Stimulated activated CD4-positive, alpha-beta T cell treated with anti-CD3 and anti-CD28 coated beads, Interleukin-15, amount 100 ng/mL, for 48 hours (primary cell): ENCODE measurements around the gene INPP4B.

Experiments
- DNase-seq, 2 donors: peaks; one replicate each; pipeline ENCODE4 v3.0.0-alpha.2; 2020; ENCODE audit warnings: low read depth in 2 of 2

The INPP4B gene

GRCh38 chr4:142231787-142232186, 614.3 kb downstream of the INPP4B start:
- no peak for DNase-seq

DNA sequence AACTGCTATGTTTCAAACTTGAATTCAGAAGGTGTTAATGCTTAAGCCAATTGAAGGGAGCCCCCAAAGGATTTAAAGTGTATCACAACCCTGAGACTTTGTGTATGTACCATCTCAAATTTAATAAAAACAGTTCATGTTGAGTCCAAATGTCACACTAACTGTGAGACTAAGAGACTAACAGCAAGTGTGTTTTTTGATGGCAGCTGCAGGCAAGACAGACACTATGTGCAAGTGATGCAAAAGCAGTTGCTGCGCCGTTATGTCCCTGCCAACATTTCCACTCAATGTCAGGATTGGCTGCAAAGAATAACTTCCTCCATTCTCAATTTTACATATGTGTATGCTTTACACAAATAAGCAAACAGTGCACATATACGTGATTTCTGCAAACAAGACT, 615.1 kb downstream of the INPP4B start:
- DNase-seq, result no peak

GRCh38 chr4:142226014-142226413, 620.1 kb downstream of the INPP4B start:
- no peak for DNase-seq

- no peak for DNase-seq
Measured at GRCh38 chr4:142222127-142222526, 624.0 kb downstream of the INPP4B start.

DNA sequence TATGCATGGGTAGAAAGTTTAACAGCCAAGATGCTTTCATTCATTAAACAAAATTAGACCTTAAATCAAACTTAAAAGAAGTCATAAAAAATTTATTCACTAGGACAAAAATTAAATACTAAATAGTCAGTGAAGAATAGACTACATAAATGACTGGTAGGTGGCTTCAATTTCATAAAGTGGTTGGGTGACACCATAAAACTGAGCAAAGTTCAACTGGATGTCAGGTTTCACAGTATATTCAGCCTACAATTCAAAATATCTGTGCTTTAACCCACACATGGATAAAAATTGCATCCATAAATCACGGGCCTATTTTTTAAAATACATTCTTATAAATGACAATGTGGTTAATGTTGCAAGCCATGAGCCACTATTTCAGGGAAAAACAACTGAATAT, 627.4 kb downstream of the INPP4B start:
- no peak for DNase-seq

DNA sequence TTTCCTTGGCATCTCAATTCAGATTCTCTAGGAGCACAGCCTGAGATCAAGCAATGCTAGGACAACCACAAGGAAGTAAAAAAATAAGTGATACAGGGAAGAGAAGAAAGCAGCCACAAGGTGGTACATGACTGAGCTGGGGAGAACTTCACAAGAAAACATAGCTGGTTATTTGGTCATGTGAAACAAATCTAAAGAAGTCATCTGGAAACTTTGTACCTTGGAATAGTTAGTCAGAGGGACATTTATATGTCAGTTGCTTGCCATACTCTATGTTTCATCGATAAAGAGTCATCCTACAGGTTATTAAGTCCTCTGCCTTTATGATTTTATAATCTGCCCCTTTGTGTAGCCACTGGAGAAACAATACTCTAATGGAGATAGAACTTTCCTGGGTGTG, 634.7 kb downstream of the INPP4B start:
- no peak for DNase-seq

DNA sequence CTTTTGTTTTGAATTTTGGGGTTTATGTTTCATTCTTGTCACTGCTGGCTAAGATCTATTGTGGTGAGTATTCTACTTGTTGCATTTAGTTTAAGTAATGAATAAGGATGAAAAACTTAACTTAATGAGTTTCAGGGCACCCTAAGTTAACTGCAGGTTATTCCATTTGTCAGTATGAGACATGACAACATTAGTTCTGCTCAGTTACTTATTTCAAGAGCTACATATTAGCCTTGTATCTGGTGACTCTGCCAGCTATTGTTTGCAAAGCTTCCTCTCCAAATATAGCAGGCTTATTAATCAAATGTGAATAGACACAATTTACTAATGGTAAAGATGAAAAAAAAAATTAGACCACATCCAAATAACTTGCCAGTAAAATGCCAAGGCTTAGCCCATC, 642.6 kb downstream of the INPP4B start:
- DNase-seq, result no peak

DNA sequence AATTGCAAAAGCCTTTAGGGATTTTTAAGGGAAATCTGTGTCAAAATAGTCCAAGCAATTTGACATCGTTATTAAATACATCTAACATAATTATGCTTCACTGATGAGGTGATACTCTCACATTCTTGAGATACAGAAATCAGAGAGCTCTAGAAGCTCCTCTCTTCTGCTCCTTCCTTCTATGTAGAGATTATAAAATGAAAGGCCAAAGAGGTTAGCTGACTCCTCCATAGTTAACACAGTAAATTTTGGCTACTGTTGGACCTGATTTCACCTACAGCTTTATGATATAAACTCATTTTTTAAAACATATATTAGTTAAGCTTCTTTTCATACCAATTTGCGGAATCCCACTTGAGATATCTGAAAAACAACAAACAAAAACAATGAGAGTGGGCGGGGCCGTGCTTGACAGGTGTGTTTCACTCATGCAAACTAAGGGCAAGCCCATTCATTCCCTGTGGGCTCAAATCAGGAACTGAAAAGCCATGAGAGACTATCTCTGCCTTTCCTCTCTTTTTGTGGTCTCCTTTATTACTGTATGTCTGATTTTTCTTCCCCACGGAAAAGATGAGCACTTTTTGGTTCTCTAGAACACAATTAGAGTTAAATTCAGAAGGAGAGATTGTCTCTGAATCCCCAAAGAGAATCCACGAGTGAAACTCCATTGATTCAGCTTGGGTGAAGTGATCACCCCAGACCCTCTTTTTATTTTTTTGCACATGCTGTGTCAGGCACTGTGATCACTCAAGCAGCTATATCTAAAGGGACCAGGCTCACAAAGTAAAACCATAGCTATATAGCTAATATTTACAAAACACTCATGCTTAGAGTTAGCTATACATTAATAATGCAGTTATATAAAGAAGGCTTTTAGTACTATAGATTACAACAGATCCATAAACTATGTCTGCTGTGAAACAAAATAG, 643.4 kb downstream of the INPP4B start:
- no peak for DNase-seq

DNA sequence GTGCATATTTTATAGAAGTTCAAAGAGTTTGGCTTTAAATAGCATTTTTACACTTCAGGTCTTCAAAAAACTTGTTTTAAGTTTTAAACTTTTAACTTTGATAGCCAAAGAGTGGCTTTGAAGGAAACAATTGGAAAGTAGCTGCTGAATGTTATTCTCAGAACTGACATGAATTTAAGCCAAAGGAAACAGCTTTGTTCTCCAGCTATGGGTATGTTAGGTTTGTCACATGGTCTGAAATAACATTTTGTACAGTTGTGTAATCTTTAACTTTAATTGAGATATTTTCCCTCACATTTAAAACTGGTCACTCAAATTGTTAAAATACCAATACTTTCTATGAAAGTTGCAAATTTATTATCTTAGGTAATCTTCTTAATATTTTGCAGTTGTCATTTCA, 645.1 kb downstream of the INPP4B start:
- no peak for DNase-seq

DNA sequence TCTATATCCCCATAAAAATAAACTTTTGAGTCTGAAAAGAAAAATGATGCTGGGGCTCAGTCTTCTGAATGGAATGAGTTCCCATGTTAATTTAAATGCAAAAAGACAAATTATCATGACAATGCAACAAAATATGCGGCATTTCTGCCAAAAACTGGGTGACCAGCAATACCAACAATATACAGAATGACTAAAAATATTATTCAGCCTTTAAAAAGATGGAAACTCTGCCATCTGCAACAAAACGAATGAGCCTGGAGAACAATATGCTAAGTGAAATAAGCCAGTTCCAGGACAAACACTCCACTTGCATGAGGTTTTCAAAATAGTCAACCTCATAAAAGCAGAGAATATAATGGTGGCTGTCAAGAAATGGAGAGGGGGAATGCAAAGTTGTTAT, 651.2 kb downstream of the INPP4B start:
- no peak for DNase-seq

DNA sequence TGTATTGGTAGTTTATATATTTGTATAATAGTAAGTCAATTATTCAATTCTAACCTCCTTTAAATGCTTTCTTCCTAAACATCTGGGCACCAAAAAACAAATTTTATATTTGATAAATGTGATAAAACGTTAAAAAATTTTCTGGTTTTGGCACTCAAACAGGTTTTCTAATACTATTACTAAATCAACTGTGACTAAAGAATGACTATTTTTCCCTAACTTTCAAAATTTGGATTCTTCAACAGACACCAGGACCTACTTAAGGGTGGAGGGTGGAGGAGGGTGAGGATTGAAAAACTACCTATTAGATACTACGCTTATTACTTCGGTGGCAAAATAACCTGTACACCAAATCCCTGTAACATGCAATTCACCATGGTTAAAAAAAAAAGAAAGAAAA, 654.2 kb downstream of the INPP4B start:
- DNase-seq, result no peak

DNA sequence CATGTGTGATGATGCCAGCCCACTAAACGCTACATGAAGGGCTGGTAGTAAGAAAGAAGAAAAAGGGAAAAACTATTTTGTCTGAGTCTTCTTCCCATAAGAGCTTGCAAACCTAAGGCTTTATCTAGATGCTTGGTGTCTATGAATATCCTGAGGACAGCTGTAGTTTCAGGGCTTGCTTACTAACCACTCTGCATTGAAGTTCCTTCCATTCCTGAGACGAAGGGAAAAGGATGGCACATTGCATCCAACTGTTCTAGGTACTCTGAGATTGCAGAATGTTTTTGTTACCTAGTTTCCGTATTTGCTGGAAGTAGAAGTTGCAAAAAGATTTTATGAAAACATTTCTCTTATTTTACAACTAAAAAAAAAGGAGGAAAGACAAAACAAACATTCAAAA, 665.1 kb downstream of the INPP4B start:
- no peak for DNase-seq

- no peak for DNase-seq
Measured at GRCh38 chr4:142169216-142169615, 676.9 kb downstream of the INPP4B start.

- DNase-seq, result no peak
Measured at GRCh38 chr4:142168181-142168580, 677.9 kb downstream of the INPP4B start.

GRCh38 chr4:142164767-142165500, 681.2 kb downstream of the INPP4B start:
- DNase-seq, result no peak

DNA sequence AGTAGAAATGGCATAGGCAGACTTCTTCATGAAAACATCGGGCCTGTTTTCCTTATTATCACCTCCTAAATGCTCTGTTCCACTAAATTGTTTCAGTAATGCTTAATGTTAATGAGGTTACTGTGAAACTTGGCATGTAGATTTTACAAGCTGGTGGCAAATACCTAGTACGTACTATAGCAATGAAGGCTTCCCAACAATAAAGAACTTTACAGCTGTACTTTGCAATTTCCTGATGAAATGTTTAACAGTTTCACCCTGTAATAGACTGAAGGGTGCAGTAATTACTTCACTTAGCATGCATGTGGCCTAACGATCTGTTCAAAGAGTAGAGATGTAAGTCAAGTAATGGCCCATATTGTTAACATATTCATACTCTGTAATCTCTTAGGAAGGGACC, 685.0 kb downstream of the INPP4B start:
- DNase-seq, result no peak

DNA sequence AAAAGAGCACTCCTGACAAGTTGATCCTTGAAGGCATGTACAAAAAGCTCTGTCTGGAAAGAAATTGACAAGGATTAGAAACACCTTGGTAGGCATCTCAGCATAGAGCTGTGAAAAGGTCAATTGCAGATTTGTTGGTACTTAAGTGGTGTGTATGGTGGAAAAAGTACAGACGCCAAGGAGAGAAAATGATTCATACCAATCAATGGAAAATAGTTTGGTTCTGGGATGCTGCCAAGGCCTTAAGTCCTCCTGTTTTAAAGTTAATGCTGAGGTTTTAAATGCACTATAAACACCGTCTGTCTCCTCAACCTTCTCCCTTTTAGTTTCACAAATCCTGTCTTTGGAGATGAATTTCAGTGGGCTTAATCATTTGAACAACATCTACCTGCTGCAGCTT, 685.6 kb downstream of the INPP4B start:
- no peak for DNase-seq

DNA sequence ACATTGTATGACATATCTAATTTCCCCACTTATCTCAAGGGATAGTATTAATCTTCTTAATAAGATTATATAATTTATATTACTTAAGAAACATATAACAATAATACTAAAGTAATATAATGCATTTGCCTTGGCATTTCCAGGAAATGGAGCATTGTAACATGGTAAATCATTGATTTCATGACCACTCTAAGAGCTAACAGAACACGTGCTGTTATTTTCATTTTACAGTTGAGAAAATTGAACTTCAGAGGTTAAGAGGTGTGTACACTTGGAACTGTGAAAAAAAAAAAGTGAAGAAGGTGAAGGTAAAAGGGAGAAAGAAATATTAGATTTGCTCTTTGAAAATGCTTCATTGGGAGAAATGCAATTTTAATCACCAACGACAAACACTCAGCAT, 687.1 kb downstream of the INPP4B start:
- DNase-seq, result no peak

DNA sequence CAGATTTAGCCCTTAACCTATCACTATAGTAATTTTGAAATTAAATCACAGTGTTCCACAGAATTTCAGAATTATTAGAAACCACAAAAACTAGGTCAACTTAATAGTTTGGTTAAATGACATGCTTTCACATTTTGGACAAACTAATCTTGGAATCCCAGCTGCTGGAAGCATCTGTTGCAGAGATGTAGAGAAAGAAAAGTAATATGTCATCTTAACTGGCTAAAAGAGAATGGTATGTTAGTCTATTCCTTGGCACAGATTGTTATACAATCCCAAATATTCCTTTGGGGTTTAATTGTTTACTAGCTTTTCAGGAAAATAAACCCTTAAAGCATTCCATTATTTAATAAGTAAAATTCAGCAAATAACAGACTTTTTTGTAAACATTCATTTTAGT, 689.8 kb downstream of the INPP4B start:
- no peak for DNase-seq

GRCh38 chr4:142155347-142155746, 690.8 kb downstream of the INPP4B start:
- DNase-seq, result no peak

- DNase-seq, result no peak
Measured at GRCh38 chr4:142150483-142150882, 695.6 kb downstream of the INPP4B start.

DNA sequence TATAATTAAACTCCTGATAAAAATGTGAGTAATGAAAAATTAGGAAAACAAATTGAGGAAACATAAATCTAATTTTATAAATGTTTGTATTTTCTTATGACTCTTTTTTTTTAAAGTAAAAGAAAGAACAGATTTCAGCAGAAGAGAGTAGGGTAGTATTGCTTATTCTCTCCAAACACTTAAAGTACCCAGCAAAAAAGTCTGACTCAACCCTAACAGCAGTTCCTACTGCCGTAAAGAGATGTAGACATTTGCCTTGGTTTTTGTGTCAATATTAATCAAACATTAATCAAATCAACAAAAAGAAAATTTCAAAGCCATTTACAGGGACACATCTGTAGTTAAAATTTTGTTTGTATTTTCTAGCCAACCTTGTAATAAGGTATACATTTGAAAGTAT, 701.3 kb downstream of the INPP4B start:
- no peak for DNase-seq

- DNase-seq, result no peak
Measured at GRCh38 chr4:142142366-142143054, 703.6 kb downstream of the INPP4B start.
